Lower leg skin (tissue), 3 donors: ENCODE measurements around the gene HECTD3.
"Not testable (repeated sequence)": the region's sequence is repeated elsewhere in the genome, so short reads cannot be mapped to it uniquely, and the experiment has no call there.

Experiments used
- CTCF ChIP-seq, 3 donors: fragments of 450-650 bp; IDR thresholded peaks; one replicate each; pipeline ENCODE4 v1.5.1; 2016; ENCODE audit warnings: antibody characterized with exemption in 3 of 3, mild to moderate bottlenecking in 3 of 3, moderate library complexity in 2 of 3
- POLR2A ChIP-seq, 2 donors: fragments of 450-650 bp; IDR thresholded peaks; one replicate each; pipeline ENCODE4 v1.6.1; 2016 to 2017; ENCODE audit warnings: antibody characterized with exemption in 2 of 2, mild to moderate bottlenecking in 1 of 2, moderate library complexity in 1 of 2

GRCh38 chr1:44957566-44957965 is 53.6 kb downstream of the HECTD3 start:
- not testable (repeated sequence) for TF ChIP-seq CTCF, POLR2A (IDR thresholded peaks at IDR 0.05)
